Transverse colon (tissue), 4 donors: Measurements from ENCODE around the gene VSTM4.

Experiments used
- EP300 ChIP-seq: sonication (generic); formaldehyde crosslinking; IDR thresholded peaks from one replicate; pipeline ENCODE4 v1.6.1; 2017; ENCODE audit warnings: antibody characterized with exemption, low read depth
- POLR2A ChIP-seq: fragments of 450-650 bp; IDR thresholded peaks from one replicate; pipeline ENCODE4 v1.6.1; 2016; ENCODE audit warnings: antibody characterized with exemption, mild to moderate bottlenecking, moderate library complexity
- POLR2AphosphoS5 ChIP-seq, 3 donors: sonication (generic); formaldehyde crosslinking; IDR thresholded peaks; one replicate each; pipeline ENCODE4 v1.6.1; 2016; ENCODE audit warnings: antibody characterized with exemption in 3 of 3
- TF ChIP-seq, protein P1 (sequence below), 5 experiments: fragments of 200-600 bp in 3 of 5; fragments of 450-650 bp in 2 of 5; sonication (generic) in 3 of 5; IDR thresholded peaks; 1 replicate in 2 of 5; 2 replicates in 3 of 5; pipeline ENCODE4 v1.5.1; 2016 to 2017; ENCODE audit warnings: antibody characterized with exemption in 5 of 5, inconsistent platforms in 3 of 5, mild to moderate bottlenecking in 2 of 5, moderate library complexity in 1 of 5

GRCh38 chr10:49157229-49157628 is 41.9 kb upstream of the VSTM4 start:
- TF ChIP-seq, protein P1, sequence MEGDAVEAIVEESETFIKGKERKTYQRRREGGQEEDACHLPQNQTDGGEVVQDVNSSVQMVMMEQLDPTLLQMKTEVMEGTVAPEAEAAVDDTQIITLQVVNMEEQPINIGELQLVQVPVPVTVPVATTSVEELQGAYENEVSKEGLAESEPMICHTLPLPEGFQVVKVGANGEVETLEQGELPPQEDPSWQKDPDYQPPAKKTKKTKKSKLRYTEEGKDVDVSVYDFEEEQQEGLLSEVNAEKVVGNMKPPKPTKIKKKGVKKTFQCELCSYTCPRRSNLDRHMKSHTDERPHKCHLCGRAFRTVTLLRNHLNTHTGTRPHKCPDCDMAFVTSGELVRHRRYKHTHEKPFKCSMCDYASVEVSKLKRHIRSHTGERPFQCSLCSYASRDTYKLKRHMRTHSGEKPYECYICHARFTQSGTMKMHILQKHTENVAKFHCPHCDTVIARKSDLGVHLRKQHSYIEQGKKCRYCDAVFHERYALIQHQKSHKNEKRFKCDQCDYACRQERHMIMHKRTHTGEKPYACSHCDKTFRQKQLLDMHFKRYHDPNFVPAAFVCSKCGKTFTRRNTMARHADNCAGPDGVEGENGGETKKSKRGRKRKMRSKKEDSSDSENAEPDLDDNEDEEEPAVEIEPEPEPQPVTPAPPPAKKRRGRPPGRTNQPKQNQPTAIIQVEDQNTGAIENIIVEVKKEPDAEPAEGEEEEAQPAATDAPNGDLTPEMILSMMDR (IDR thresholded peaks at IDR 0.05) = no peak
- TF ChIP-seq EP300 (no peak), POLR2A (no peak), POLR2AphosphoS5 (IDR thresholded peaks at IDR 0.05) (no peak)
